Epithelial cell of proximal tubule (primary cell): ENCODE measurements around the gene HIP1. TPM values are rescaled to one million over a fixed set of nuclear protein-coding genes. Genes with fewer than 3 reads are reported as not detected.
"Not testable (repeated sequence)": the region's sequence is repeated elsewhere in the genome, so short reads cannot be mapped to it uniquely, and the experiment has no call there.

Experiments
- DNase-seq: peaks from one replicate; pipeline ENCODE4 v3.0.0-alpha.2; 2011; ENCODE audit warnings: low read depth
- H3K4me3 ChIP-seq: 2 replicates; pipeline ENCODE4 v1.5.1; 2011; ENCODE audit warnings: low read depth, mild to moderate bottlenecking, low read length
- total RNA-seq: library from RNA; depleted of rRNA; stranded (reverse); fragments of >200 nt; gene quantifications from 2 replicates; pipeline ENCODE4 v1.2.3, GENCODE V29; 2015
- TF ChIP-seq, protein P1 (sequence below): conservative IDR thresholded peaks from 2 replicates; pipeline ENCODE4 v1.5.1; 2012; ENCODE audit warnings: low read depth, mild to moderate bottlenecking, low read length

Gene HIP1
- 10.6 TPM in 2 replicates for total RNA-seq

DNA sequence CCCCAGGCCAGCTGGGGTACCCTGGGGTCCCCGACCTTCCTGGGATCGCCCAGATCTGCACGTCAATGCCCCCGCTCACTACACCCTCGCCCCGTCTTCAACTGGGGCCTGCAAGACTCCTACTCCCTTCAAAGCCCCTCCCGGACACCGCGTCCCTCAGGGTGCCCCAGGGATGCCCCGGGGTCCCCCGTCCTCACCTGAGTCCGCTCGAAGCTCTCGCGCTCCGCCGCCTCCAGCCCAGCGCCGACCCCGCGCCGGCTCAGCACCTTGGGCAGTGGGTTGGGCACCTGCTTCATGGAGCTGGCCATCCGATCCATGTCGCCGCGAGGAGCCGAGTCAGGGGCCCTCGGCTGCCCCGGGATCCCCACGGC lies at the start of gene HIP1:
HIP1 (minus strand) TSS at position 338 of the 371 bp plus-strand sequence; CDS start at position 317, 21 bp downstream.
- TF ChIP-seq, protein P1, sequence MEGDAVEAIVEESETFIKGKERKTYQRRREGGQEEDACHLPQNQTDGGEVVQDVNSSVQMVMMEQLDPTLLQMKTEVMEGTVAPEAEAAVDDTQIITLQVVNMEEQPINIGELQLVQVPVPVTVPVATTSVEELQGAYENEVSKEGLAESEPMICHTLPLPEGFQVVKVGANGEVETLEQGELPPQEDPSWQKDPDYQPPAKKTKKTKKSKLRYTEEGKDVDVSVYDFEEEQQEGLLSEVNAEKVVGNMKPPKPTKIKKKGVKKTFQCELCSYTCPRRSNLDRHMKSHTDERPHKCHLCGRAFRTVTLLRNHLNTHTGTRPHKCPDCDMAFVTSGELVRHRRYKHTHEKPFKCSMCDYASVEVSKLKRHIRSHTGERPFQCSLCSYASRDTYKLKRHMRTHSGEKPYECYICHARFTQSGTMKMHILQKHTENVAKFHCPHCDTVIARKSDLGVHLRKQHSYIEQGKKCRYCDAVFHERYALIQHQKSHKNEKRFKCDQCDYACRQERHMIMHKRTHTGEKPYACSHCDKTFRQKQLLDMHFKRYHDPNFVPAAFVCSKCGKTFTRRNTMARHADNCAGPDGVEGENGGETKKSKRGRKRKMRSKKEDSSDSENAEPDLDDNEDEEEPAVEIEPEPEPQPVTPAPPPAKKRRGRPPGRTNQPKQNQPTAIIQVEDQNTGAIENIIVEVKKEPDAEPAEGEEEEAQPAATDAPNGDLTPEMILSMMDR, result no peak
- no peak for DNase-seq
- peak within 1 kb of the TSS; percentile 74 for H3K4me3 ChIP-seq

DNA sequence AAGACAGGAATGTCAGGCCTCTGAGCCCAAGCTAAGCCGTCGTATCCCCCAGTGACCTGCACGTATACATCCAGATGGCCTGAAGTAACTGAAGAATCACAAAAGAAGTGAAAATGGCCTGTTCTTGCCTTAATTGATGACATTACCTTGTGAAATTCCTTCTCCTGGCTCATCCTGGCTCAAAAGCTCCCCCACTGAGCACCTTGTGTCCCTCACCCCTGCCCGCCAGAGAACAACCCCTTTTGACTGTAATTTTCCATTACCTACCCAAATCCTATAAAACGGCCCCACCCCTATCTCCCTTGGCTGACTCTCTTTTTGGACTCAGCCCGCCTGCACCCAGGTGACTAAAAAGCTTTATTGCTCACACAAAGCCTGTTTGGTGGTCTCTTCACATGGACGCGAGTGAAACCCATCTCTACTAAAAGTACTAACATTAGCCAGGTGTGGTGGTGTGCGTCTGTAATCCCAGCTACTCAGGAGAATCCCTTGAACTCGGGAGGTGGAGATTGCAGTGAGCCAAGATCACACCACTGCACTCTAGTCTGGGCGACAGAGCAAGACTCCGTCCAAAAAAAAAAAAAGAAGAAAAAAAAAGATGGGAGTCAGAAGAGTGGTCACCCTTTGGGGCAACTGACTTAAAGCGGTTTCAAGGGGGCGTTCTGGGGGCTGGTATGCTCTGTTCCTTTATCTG lies 49.6 kb upstream of the HIP1 start:
- not testable (repeated sequence) for DNase-seq, H3K4me3 ChIP-seq

DNA sequence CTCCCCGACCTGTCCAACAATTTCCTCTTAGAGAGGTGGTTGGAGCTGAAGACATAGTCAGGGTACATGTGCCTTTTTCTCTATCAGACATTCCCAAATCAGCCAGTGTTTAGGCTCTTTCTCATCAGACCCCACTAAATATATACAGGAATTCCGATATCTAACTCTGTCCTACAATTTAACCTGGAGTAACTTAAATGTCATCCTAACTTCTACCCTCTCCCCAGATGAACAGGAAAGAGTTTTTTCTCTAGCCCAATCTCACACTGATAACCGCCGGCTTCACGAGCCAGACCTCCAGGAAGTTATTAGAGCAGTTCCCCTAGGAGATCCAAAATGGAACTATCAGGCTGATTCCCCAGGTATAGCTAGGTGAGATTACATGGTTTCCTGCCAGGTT lies 44.3 kb upstream of the HIP1 start:
- H3K4me3 ChIP-seq, DNase-seq: not testable (repeated sequence)

DNA sequence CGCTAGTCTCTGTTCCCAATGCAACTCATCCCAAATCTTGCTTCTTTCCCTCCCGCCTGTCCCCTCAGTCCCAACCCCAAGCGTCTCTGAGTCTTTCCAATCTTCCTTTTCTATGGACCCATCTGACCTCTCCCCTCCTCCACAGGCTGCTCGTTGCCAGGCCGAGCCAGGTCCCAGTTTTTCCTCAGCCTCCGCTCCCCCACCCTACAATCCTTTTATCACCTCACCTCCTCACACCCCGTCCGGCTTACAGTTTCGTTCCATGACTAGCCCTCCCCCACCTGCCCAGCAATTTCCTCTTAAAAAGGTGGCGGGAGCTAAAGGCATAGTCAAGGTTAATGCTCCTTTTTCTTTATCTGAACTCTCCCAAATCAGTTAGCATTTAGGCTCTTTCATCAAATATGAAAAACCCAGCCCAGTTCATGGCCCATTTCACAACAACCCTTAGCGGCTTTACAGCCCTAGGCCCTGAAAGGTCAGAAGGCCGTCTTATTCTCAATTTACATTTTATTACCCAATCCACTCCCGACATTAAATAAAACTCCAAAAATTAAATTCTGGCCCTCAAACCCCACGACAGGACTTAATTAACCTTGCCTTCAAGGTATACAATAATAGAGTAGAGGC lies 42.0 kb upstream of the HIP1 start:
- not testable (repeated sequence) for H3K4me3 ChIP-seq, DNase-seq

DNA sequence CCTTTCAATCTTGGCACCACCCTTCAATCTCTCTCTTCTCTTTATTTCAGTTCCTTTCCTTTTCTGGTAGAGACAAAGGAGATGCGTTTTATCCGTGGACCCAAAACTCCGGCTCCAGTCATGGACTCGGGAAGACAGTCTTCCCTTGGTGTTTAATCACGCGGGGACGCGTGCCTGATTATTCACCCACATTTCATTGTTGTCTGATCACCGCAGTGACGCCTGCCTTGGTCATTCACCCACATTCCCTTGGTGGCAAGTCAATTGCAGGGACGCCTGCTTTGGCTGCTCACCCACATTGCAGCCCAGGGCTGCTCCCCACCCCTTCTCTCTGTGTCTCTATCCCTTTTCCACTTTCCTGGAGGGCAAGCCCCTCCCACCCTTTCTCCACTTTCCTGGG lies 40.8 kb upstream of the HIP1 start:
- H3K4me3 ChIP-seq, DNase-seq: not testable (repeated sequence)

DNA sequence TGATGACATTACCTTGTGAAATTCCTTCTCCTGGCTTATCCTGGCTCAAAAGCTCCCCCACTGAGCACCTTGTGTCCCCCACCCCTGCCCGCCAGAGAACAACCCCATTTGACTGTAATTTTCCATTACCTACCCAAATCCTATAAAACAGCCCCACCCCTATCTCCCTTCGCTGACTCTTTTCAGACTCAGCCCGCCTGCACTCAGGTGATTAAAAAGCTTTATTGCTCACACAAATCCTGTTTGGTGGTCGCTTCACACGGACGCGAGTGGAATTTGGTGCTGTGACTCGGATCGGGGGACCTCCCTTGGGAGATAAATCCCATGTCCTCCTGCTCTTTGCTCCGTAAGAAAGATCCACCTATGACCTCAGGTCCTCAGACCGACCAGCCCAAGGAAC lies 40.3 kb upstream of the HIP1 start:
- H3K4me3 ChIP-seq, DNase-seq: not testable (repeated sequence)

DNA sequence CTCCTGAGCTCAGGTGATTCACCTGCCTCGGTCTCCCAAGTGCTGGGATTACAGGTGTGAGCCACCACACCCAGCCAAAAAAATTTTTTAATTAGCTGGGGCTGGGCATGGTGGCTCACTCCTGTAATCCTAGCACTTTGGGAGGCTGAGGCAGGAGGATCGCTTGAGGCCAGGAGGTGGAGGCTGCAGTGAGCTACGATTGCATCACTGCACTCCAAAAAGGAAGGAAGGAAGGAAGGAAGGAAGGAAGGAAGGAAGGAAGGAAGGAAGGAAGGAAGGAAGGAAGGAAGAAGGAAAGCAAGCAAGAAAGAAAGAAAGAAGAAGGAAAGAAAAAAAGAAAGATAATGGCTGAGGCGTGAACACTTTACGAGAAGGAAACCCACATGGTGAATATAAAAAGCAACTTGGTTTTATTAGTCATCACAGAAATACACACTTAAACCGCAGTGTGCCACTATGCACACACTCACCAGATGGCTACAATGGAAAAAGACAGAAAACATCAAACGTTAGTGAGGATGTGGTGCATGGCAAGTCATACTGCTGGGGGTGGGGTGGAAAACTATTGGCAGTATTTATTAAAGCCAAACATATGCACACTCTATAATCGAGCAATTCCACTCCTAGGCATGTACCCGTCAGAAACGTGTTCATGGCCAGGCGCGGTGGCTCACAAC lies 37.7 kb upstream of the HIP1 start:
- no peak overlapping the region for H3K4me3 ChIP-seq
- TF ChIP-seq, protein P1, result no peak
- DNase-seq, result no peak

DNA sequence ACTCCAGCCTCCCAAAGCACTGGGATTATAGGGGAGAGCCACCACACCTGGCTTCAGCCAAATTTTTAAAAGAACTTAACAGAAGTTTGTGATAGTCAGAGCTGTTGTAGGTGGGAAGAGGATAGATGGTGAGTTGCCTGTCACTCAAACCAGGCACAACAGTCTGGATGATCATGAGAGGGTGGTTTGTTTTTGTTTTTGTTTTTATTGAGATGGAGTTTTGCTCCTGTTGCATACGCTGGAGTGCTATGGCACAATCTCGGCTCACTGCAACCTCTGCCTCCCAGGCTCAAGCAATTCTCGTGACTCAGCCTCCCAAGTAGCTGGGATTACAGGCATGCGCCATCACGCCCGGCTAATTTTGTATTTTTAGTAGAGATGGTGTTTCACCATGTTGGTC lies 35.2 kb upstream of the HIP1 start:
- not testable (repeated sequence) for H3K4me3 ChIP-seq, DNase-seq

DNA sequence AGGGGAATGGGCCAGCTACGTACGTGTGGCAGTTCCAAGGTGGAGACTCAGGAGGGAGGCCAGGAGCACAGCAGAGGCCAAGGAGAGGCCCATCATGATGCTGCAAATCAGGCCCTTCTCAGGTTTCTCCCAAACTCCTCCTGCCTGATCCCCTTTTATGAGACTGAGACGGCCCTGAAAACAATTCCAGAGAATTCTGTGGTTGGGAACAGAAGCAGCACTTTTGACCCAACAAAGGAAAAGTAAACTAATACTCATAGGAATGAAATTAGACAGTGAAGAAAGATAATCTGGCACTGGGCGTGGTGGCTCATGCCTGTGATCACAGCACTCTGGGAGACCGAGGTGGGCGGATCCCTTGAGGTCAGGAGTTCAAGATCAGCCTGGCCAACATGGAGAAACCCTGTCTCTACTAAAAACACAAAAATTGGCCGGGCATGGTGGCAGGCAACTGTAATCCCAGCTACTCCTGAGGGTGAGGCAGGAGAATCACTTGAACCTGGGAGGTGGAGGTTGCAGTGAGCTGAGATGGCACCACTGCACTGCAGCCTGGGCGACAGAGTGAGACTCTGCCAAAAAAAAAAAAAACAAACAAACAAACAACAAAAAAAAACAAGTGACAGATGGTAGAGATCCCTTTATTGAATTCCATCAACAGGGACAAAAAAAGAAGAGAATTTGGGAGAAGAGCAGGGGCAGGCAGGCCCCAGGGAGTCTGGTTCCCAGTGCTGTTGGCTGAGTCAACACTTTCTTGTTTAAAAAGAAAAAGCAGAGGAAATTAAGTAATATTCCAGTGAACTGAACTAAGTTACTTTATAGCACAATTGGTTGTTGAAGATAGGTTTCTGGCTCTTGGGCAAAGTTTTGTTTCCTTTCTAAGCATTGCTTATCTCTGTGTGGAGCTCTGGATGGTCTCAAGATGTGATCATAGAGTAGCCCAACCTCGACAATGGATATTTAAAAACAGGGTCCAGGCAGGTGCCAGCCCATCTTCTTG lies 33.6 kb upstream of the HIP1 start, which contains the start of gene CCL26:
CCL26 (minus strand) TSS at position 131 of the 997 bp plus-strand sequence; CDS start at position 96, 35 bp downstream.
- TF ChIP-seq, protein P1, result no peak
- no peak for DNase-seq
- H3K4me3 ChIP-seq, result no peak within 1 kb of the TSS
